Muscle of leg (tissue), 16 donors: Measurements from ENCODE around the gene PPP1R15B. TPM values are rescaled to one million over a fixed set of nuclear protein-coding genes. Genes with fewer than 3 reads are reported as not detected.

Experiments used
- DNase-seq: peaks from one replicate; pipeline ENCODE4 v3.0.0; 2013
- H3K27ac ChIP-seq: one replicate; pipeline ENCODE4 v1.5.1; 2013; ENCODE audit warnings: mild to moderate bottlenecking, low read length, control low read depth
- H3K27me3 ChIP-seq: one replicate; pipeline ENCODE4 v1.6.1; 2013; ENCODE audit warnings: low read length; ENCODE audit not compliant: control insufficient read depth, insufficient read depth
- H3K36me3 ChIP-seq: one replicate; pipeline ENCODE4 v1.6.1; 2013; ENCODE audit warnings: low read length; ENCODE audit not compliant: control insufficient read depth, insufficient read depth
- H3K4me1 ChIP-seq: one replicate; pipeline ENCODE4 v1.6.1; 2013; ENCODE audit warnings: low read length; ENCODE audit not compliant: control insufficient read depth, insufficient read depth
- H3K4me3 ChIP-seq: one replicate; pipeline ENCODE4 v1.5.1; 2013; ENCODE audit warnings: low read length, control low read depth
- H3K9me3 ChIP-seq: replicated peaks from 2 replicates; pipeline ENCODE4 v1.6.1; 2013; ENCODE audit warnings: low read depth, low read length; ENCODE audit not compliant: control insufficient read depth
- WGBS: methylation state at CpG from one replicate; pipeline ENCODE4 v1.1.5; 2013; ENCODE audit warnings: missing lambda C conversion rate; ENCODE audit not compliant: insufficient coverage; 5-methylcytosine and 5-hydroxymethylcytosine counted together
- long read RNA-seq, 11 donors: transcript quantifications; one replicate each; lab custom pipeline, GENCODE V29; 2026
- polyA plus RNA-seq, 8 donors: library from polyadenylated mRNA; unstranded; fragments of 120-200 nt; gene quantifications; one replicate each; pipeline versions ENCODE4 v1.2.1 to v1.2.3, GENCODE V29; 2013; ENCODE audit warnings: inconsistent platforms in 1 of 8, low replicate concordance in 1 of 8; ENCODE audit not compliant: insufficient read length in 8 of 8, insufficient read depth in 1 of 8
- total RNA-seq: library from RNA; stranded (reverse); fragments of 120-200 nt; gene quantifications from one replicate; pipeline ENCODE4 v1.2.4, GENCODE V29; 2013

The PPP1R15B gene
- total RNA-seq, result 21.9 TPM
- 10 to 100 TPM; 20.9 to 33.4 (median 25.3) TPM for polyA plus RNA-seq
- long read RNA-seq, donor 1, full-length matches to known transcripts, result 2 of 2 reads
- long read RNA-seq, donor 1, partial matches to known transcripts, result 0 of 2 reads
- long read RNA-seq, donor 1, other reads (novel, unspliced or antisense), result 0 of 2 reads
- long read RNA-seq, donor 2, full-length matches to known transcripts, result 1 of 1 reads
- long read RNA-seq, donor 2, partial matches to known transcripts, result 0 of 1 reads
- long read RNA-seq, donor 2, other reads (novel, unspliced or antisense), result 0 of 1 reads
- long read RNA-seq, donor 3, full-length matches to known transcripts, result 6 of 6 reads
- long read RNA-seq, donor 3, partial matches to known transcripts, result 0 of 6 reads
- long read RNA-seq, donor 3, other reads (novel, unspliced or antisense), result 0 of 6 reads
- long read RNA-seq, donor 4, full-length matches to known transcripts, result 11 of 11 reads
- long read RNA-seq, donor 4, partial matches to known transcripts, result 0 of 11 reads
- long read RNA-seq, donor 4, other reads (novel, unspliced or antisense), result 0 of 11 reads
- long read RNA-seq, donor 5, full-length matches to known transcripts, result 11 of 41 reads
- long read RNA-seq, donor 5, partial matches to known transcripts, result 30 of 41 reads
- long read RNA-seq, donor 5, other reads (novel, unspliced or antisense), result 0 of 41 reads
- long read RNA-seq, donor 6, full-length matches to known transcripts, result 6 of 6 reads
- long read RNA-seq, donor 6, partial matches to known transcripts, result 0 of 6 reads
- long read RNA-seq, donor 6, other reads (novel, unspliced or antisense), result 0 of 6 reads
- long read RNA-seq, donor 7, full-length matches to known transcripts, result 4 of 4 reads
- long read RNA-seq, donor 7, partial matches to known transcripts, result 0 of 4 reads
- long read RNA-seq, donor 7, other reads (novel, unspliced or antisense), result 0 of 4 reads
- long read RNA-seq, donor 8, full-length matches to known transcripts, result 9 of 9 reads
- long read RNA-seq, donor 8, partial matches to known transcripts, result 0 of 9 reads
- long read RNA-seq, donor 8, other reads (novel, unspliced or antisense), result 0 of 9 reads
- long read RNA-seq, donor 9, full-length matches to known transcripts, result 6 of 6 reads
- long read RNA-seq, donor 9, partial matches to known transcripts, result 0 of 6 reads
- long read RNA-seq, donor 9, other reads (novel, unspliced or antisense), result 0 of 6 reads
- long read RNA-seq, donor 10, full-length matches to known transcripts, result 15 of 38 reads
- long read RNA-seq, donor 10, partial matches to known transcripts, result 23 of 38 reads
- long read RNA-seq, donor 10, other reads (novel, unspliced or antisense), result 0 of 38 reads
- long read RNA-seq, donor 11, full-length matches to known transcripts, result 9 of 9 reads
- long read RNA-seq, donor 11, partial matches to known transcripts, result 0 of 9 reads
- long read RNA-seq, donor 11, other reads (novel, unspliced or antisense), result 0 of 9 reads

GRCh38 chr1:204411451-204412204, at the start of gene PPP1R15B:
PPP1R15B (minus strand) TSS chr1:204411817; CDS start chr1:204411411, 406 bp downstream.
- WGBS, result under 1% methylated on average over 57 of the region's 69 CpGs
- peak within 1 kb of the TSS; percentile 96 for H3K4me3 ChIP-seq
- no peaks in the 10 kb centered on the region for H3K27me3 ChIP-seq
- DNase-seq, result peak; percentile 100
- peaks cover 11% of the 10 kb centered on the region for H3K36me3 ChIP-seq
- peaks cover 10% of the 10 kb centered on the region for H3K4me1 ChIP-seq
- peak within 1 kb of the TSS; percentile 100 for H3K27ac ChIP-seq
- no peaks in the 10 kb centered on the region for H3K9me3 ChIP-seq

DNA sequence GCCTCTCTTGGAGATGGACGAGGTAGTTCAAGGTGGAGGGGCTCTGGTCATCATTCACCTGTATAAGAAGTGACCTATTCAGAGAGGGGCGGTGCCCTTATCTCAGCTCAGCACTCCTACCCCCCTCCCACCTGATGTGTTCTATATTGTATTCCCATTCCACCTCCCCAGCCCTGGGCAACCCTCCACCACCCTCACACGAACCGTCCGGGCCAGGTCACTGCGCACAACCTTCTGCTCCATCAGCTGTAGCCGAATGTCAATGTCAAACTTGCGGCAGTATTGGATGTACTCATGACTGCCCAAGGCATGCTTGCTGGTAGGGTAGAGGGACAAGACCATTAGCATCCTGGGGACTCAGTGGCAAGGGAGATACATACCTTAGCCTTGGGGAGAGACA, 48.7 kb upstream of the PPP1R15B start:
- H3K4me3 ChIP-seq, result no peak overlapping the region
- DNase-seq, result no peak
- peaks cover 67% of the 10 kb centered on the region for H3K36me3 ChIP-seq
- H3K9me3 ChIP-seq, result no peaks in the 10 kb centered on the region
- H3K27ac ChIP-seq, result peak overlapping the region; percentile 56
- WGBS, result 94% methylated on average over 3 of the region's 8 CpGs
- H3K4me1 ChIP-seq, result peaks cover 79% of the 10 kb centered on the region
- H3K27me3 ChIP-seq, result no peaks in the 10 kb centered on the region

GRCh38 chr1:204459706-204460105, 48.1 kb upstream of the PPP1R15B start:
- Histone ChIP-seq H3K27ac (no peak overlapping the region), H3K4me1 (peaks cover 78% of the 10 kb centered on the region), H3K9me3 (no peaks in the 10 kb centered on the region), H3K4me3 (no peak overlapping the region), H3K27me3 (no peaks in the 10 kb centered on the region), H3K36me3 (peaks cover 73% of the 10 kb centered on the region)
- no peak for DNase-seq
- WGBS, result 100% methylated on average over 1 of the region's 4 CpGs

DNA sequence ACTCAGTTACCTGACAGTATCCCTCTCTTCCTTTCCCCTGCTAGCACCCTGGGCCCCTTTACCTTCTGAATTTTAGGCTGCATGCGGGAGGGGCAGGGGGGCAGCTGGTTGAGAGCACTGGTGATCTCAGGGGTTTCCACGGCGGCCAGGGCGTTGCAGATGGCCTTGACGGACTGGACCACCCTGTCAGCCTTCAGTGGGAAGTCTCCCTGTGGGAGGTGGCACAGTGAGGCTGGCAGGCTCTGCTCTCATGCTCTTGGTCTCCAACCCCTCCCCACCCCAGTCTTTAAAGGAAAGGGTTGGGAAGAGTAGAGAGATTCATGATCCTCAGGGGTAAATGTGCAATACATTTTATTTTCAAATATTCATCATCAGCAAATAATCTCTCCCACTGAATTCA, 46.0 kb upstream of the PPP1R15B start:
- DNase-seq, result no peak
- Histone ChIP-seq H3K36me3 (peaks cover 85% of the 10 kb centered on the region), H3K27me3 (no peaks in the 10 kb centered on the region), H3K4me1 (peaks cover 66% of the 10 kb centered on the region), H3K4me3 (no peak overlapping the region), H3K27ac (peak overlapping the region; percentile 93), H3K9me3 (no peaks in the 10 kb centered on the region)
- WGBS, result 33% methylated on average over 2 of the region's 5 CpGs

- no peak overlapping the region for H3K4me3 ChIP-seq
- peak; percentile 99 for DNase-seq
- H3K27ac ChIP-seq, result peak overlapping the region; percentile 93
- WGBS, result 17% methylated on average over 2 of the region's 11 CpGs
- no peaks in the 10 kb centered on the region for H3K9me3 ChIP-seq
- H3K27me3 ChIP-seq, result no peaks in the 10 kb centered on the region
- peaks cover 64% of the 10 kb centered on the region for H3K4me1 ChIP-seq
- peaks cover 85% of the 10 kb centered on the region for H3K36me3 ChIP-seq
Measured at GRCh38 chr1:204456826-204457442, 45.3 kb upstream of the PPP1R15B start.

- no peak overlapping the region for H3K4me3 ChIP-seq
- peak overlapping the region; percentile 93 for H3K27ac ChIP-seq
- H3K9me3 ChIP-seq, result no peaks in the 10 kb centered on the region
- no peak for DNase-seq
- peaks cover 64% of the 10 kb centered on the region for H3K4me1 ChIP-seq
- WGBS, result 97% methylated on average over 9 of the region's 9 CpGs
- no peaks in the 10 kb centered on the region for H3K27me3 ChIP-seq
- peaks cover 88% of the 10 kb centered on the region for H3K36me3 ChIP-seq
Measured at GRCh38 chr1:204455831-204456145, 44.2 kb upstream of the PPP1R15B start.

DNA sequence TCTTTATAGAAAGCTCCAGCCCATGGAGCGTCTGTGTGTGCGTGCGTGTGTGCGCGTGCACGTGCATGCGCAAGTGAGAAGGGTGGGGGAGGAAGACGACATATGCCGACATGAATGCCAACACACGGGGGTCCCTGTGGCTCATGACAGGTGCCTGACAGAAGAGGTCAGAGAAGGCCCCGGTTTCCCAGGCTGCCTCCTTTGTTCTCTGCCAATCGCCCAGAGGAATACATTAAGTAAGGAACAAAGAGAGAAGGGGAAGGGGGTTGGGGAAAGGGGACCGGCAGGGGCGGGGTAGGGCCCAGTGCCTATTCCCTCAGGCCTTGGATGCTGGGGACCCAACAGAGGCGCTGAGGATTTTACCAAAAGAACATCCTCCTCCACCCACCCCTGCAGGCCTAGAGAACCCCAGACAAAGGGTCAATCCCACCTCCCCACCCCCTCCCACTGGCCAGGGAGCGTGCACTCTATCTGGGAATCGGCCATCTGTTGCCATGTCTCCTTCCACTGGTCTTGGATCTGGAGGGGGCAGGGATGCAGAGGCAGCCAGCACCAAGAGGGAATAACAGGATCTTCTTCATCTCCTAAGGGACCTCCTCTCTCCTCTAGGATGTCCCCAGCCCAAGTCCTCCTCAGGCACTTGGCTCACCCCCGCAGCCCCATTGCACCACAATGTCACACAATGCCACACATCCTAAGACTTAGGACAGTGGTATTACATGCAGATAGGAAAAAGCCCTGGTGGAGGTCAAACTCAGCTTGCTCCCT, 43.6 kb upstream of the PPP1R15B start:
- Histone ChIP-seq H3K36me3 (peaks cover 87% of the 10 kb centered on the region), H3K4me3 (no peak overlapping the region), H3K9me3 (no peaks in the 10 kb centered on the region), H3K27ac (no peak overlapping the region), H3K4me1 (peaks cover 69% of the 10 kb centered on the region), H3K27me3 (no peaks in the 10 kb centered on the region)
- WGBS, result 65% methylated on average over 13 of the region's 18 CpGs
- DNase-seq, result no peak

DNA sequence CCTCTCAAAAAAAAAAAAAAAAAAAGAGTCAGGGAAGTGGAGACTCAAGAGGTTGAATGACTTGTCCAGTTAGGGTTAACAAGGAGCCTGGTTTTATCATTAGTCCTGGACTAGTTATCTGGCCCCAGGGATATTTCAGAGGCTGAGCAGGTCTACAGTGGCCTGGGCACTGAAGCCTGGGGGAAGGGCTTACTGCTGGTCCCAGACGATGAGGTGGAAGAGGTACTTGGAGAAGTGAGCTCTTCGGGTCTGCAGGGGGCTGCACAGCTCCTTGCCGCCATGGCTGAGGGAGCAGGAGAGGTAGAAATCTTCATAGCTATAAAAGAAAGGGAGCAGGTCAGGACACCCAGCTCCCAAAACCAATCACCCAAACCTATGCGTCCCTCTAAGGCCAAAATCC, 42.9 kb upstream of the PPP1R15B start:
- Histone ChIP-seq H3K4me3 (no peak overlapping the region), H3K9me3 (no peaks in the 10 kb centered on the region)

More for the DNA sequence above, 42.9 kb upstream of the PPP1R15B start:
- Histone ChIP-seq H3K36me3 (peaks cover 86% of the 10 kb centered on the region), H3K4me1 (peaks cover 72% of the 10 kb centered on the region), H3K27me3 (no peaks in the 10 kb centered on the region), H3K27ac (no peak overlapping the region)
- no peak for DNase-seq
- no CpG with 5 or more reads among the region's 4 CpGs for WGBS
